Glutamatergic neuron (in vitro differentiated cells): Measurements from ENCODE around the gene EPB41L5. TPM values are rescaled to one million over a fixed set of nuclear protein-coding genes. Genes with fewer than 3 reads are reported as not detected.

Source experiments
- DNase-seq: peaks from one replicate; pipeline ENCODE4 v3.0.0; 2022
- H3K27ac Mint-ChIP-seq: one replicate; pipeline ENCODE4 v1.8.0; 2020; ENCODE audit warnings: mild to moderate bottlenecking, mixed read lengths, inconsistent platforms; ENCODE audit not compliant: unreplicated experiment
- H3K27me3 Mint-ChIP-seq: one replicate; pipeline ENCODE4 v1.8.0; 2020; ENCODE audit warnings: mild to moderate bottlenecking, moderate library complexity, mixed read lengths, inconsistent platforms; ENCODE audit not compliant: unreplicated experiment
- H3K36me3 Mint-ChIP-seq: one replicate; pipeline ENCODE4 v1.8.0; 2020; ENCODE audit warnings: mild to moderate bottlenecking, mixed read lengths, inconsistent platforms; ENCODE audit not compliant: unreplicated experiment
- H3K4me1 Mint-ChIP-seq: one replicate; pipeline ENCODE4 v1.8.0; 2020; ENCODE audit warnings: mild to moderate bottlenecking, low read depth, mixed read lengths, inconsistent platforms; ENCODE audit not compliant: unreplicated experiment
- H3K4me3 Mint-ChIP-seq: one replicate; pipeline ENCODE4 v1.8.0; 2020; ENCODE audit warnings: mild to moderate bottlenecking, mixed read lengths, inconsistent platforms; ENCODE audit not compliant: unreplicated experiment
- H3K9me3 Mint-ChIP-seq: one replicate; pipeline ENCODE4 v1.8.0; 2020; ENCODE audit warnings: mild to moderate bottlenecking, moderate library complexity, mixed read lengths, inconsistent platforms; ENCODE audit not compliant: unreplicated experiment
- total RNA-seq: library from RNA; stranded (reverse); fragmentation: NEBNext Ultra II Directional; extraction: Animal tissue kit (Norgen Biotek cat#: 25700); gene quantifications from one replicate; pipeline ENCODE4 v1.2.1, GENCODE V29; 2021; ENCODE audit not compliant: unreplicated experiment
- TF ChIP-seq, protein P1 (sequence below): fragments of 200-600 bp; sonication (generic); IDR thresholded peaks from one replicate; pipeline ENCODE4 v1.5.0; 2021; ENCODE audit not compliant: partially characterized antibody, unreplicated experiment

Gene EPB41L5
- total RNA-seq, 1 donor from 2014 or later, result 71.7 TPM

DNA sequence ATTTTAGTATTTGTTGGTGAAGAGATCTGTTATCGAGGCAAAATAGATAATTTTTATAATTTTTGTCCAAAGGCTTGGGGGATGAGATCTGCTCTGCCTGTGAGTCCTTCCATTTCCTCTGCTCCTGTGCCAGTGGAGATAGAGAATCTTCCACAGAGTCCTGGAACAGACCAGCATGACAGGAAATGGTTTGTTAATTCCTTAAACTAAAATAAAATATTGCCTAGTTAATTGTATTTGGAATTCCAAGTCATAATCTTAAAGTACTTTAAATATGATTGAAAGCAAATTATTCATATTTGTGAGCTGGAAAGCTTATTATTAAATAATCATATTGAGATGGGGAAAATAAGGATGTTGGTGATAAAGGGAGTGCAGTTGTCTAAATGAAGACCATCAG is 87.8 kb downstream of the EPB41L5 start:
- Mint-ChIP-seq H3K4me1 (no peaks in the 10 kb centered on the region), H3K4me3 (no peak overlapping the region), H3K36me3 (no peaks in the 10 kb centered on the region), H3K9me3 (no peaks in the 10 kb centered on the region), H3K27me3 (peaks cover 2% of the 10 kb centered on the region), H3K27ac (no peak overlapping the region)
- no peak for DNase-seq
- TF ChIP-seq, protein P1, sequence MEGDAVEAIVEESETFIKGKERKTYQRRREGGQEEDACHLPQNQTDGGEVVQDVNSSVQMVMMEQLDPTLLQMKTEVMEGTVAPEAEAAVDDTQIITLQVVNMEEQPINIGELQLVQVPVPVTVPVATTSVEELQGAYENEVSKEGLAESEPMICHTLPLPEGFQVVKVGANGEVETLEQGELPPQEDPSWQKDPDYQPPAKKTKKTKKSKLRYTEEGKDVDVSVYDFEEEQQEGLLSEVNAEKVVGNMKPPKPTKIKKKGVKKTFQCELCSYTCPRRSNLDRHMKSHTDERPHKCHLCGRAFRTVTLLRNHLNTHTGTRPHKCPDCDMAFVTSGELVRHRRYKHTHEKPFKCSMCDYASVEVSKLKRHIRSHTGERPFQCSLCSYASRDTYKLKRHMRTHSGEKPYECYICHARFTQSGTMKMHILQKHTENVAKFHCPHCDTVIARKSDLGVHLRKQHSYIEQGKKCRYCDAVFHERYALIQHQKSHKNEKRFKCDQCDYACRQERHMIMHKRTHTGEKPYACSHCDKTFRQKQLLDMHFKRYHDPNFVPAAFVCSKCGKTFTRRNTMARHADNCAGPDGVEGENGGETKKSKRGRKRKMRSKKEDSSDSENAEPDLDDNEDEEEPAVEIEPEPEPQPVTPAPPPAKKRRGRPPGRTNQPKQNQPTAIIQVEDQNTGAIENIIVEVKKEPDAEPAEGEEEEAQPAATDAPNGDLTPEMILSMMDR, result no peak

DNA sequence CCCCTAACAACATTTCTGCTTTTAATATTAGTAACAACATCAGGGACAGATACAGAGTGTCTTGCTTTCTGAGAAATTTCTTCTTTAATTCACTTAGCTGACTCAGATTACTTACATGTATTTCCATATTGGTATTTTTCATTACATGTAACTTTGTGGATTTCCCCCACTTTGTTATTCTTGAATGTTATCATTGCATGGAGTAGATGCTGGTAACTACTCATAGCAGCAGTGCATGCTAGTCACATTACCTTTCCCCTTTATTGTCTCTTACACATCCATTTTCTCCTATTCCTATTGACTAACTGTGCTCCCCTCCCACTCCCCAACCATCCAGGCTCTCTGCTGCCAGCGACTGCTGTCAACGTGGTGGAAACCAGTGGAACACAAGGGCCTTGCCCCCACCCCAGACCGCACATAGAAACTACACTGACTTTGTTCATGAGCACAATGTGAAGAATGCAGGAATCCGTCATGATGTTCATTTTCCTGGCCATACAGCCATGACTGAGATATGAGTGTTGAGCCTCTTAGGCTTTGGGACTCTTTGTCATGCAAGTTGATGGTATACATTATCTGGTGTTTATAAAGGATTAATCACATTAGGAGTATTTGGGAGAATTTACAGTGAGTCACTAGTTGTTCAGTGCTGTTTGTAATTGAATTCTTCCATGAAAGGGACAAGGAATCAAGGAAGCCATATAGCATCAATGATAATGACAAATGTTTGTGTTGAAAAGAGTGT is 91.0 kb downstream of the EPB41L5 start:
- DNase-seq, result no peak
- H3K36me3 Mint-ChIP-seq, result no peaks in the 10 kb centered on the region
- no peak overlapping the region for H3K27ac Mint-ChIP-seq
- H3K4me1 Mint-ChIP-seq, result peaks cover 2% of the 10 kb centered on the region
- peaks cover 2% of the 10 kb centered on the region for H3K27me3 Mint-ChIP-seq
- H3K4me3 Mint-ChIP-seq, result no peak overlapping the region
- TF ChIP-seq, protein P1, result no peak
- H3K9me3 Mint-ChIP-seq, result no peaks in the 10 kb centered on the region

DNA sequence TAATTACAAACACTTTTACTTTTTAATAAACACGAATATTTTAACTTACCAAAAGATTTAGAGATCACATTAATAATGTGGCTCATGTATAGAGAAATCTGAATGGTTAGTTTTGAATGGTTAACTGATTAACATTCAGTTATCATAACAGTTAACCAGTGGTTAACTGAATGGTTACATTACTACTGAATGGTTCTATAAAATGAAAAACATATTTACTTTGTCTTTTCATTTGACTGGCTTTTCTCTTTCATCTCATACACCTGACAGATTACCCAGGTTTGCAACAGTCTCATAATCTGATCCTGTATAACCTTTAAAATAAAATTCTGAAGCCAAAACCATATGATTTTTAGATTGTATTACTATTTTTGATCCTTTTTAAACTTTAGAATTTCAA is 91.9 kb downstream of the EPB41L5 start:
- TF ChIP-seq, protein P1, result no peak
- no peak overlapping the region for H3K4me3 Mint-ChIP-seq
- DNase-seq, result no peak
- no peaks in the 10 kb centered on the region for H3K9me3 Mint-ChIP-seq
- no peak overlapping the region for H3K27ac Mint-ChIP-seq
- peaks cover 2% of the 10 kb centered on the region for H3K27me3 Mint-ChIP-seq
- H3K4me1 Mint-ChIP-seq, result peaks cover 2% of the 10 kb centered on the region
- H3K36me3 Mint-ChIP-seq, result no peaks in the 10 kb centered on the region

DNA sequence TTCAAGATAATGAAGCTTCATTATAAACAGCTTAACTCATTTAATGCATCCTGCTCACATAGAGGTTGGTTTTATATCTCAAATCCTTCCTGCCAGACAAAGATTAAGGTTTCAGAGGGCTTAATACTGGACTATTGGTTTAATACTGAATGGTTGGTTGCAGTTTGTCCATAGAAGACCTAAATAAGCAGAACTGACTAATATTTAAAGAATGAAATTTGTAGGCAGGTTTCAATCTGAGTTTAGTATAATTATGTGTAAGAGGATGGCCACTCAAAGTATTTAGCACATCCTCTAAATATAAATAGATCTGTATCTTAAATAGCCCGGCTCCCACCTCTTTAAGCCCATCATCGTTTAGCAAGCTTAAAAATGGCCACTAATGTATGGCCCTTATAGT is 92.5 kb downstream of the EPB41L5 start:
- Mint-ChIP-seq H3K27ac (no peak overlapping the region), H3K4me1 (peaks cover 2% of the 10 kb centered on the region), H3K27me3 (peaks cover 2% of the 10 kb centered on the region), H3K9me3 (no peaks in the 10 kb centered on the region), H3K4me3 (no peak overlapping the region), H3K36me3 (no peaks in the 10 kb centered on the region)
- TF ChIP-seq, protein P1, result no peak
- no peak for DNase-seq

DNA sequence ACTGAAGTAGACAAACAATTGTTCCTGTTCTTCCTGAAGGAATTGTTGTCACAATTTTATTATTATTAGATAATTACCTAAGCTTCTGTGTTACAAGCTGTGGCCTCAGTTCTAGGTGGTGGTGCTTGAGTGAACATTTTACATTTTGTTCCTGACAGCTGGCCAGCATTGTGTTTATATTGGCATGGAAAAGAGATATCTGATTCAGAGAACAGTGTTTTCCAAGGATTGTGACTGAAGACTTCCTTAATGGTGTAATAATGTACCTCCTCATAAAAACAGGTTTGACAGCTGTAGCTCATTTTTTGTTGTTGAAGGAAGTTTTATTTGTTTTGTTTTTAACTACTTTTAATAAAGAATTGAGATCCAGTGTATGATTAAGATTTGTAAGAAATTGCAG is 95.2 kb downstream of the EPB41L5 start:
- peaks cover 2% of the 10 kb centered on the region for H3K27me3 Mint-ChIP-seq
- H3K9me3 Mint-ChIP-seq, result no peaks in the 10 kb centered on the region
- H3K27ac Mint-ChIP-seq, result no peak overlapping the region
- TF ChIP-seq, protein P1, result no peak
- H3K36me3 Mint-ChIP-seq, result no peaks in the 10 kb centered on the region
- DNase-seq, result no peak
- no peak overlapping the region for H3K4me3 Mint-ChIP-seq
- H3K4me1 Mint-ChIP-seq, result peaks cover 2% of the 10 kb centered on the region
